DMS153 treated with DMSO at 0.1 percent for 48 hours (cell line): ENCODE data around the gene LILRA5.
"Not testable (repeated sequence)": the region's sequence is repeated elsewhere in the genome, so short reads cannot be mapped to it uniquely, and the experiment has no call there.

ENCODE experiments used
- DNase-seq: peaks from one replicate; lab custom pipeline; 2025; ENCODE audit not compliant: unreplicated experiment; lab: John Stamatoyannopoulos, UW

The LILRA5 gene

GRCh38 chr19:54312436-54313377, at the start of gene LILRA5:
Gene LILRA5 (minus strand): TSS chr19:54313166. CDS start chr19:54313019, 147 bp downstream.
- no peak for DNase-seq

GRCh38 chr19:54361680-54362422, 48.9 kb upstream of the LILRA5 start:
- DNase-seq = not testable (repeated sequence)

GRCh38 chr19:54359149-54359820, 46.3 kb upstream of the LILRA5 start:
- not testable (repeated sequence) for DNase-seq

GRCh38 chr19:54357381-54357780, 44.4 kb upstream of the LILRA5 start:
- DNase-seq = no peak

GRCh38 chr19:54356444-54357056, 43.6 kb upstream of the LILRA5 start:
- no peak for DNase-seq

DNA sequence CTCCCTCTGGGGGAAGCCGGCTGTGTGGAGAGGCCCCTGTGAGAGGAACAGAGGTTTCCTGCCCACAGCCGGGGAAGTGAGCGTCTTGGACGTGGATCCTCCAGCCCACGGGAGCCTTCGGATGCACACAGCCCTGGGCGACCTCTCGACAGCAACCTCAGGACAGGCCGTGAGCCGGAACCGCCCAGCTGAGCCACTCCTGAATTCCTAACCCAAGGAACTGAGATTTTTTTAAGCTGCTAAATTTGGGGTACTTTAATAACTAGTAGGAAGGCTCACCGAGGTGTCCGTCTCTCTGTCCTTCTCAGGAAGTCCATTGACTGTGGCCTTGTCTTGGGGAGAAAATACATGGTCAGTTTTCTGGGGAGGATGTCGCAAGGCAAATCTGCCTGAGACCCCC, 42.7 kb upstream of the LILRA5 start:
- DNase-seq = no peak

GRCh38 chr19:54354761-54355160, 41.8 kb upstream of the LILRA5 start:
- DNase-seq = no peak

- no peak for DNase-seq
Observed at GRCh38 chr19:54352546-54352945, 39.6 kb upstream of the LILRA5 start.

GRCh38 chr19:54352041-54352440, 39.1 kb upstream of the LILRA5 start:
- DNase-seq = no peak

- no peak for DNase-seq
Observed at GRCh38 chr19:54351474-54351873, 38.5 kb upstream of the LILRA5 start.

GRCh38 chr19:54345938-54346386, 33.0 kb upstream of the LILRA5 start:
- DNase-seq = no peak

GRCh38 chr19:54343868-54344267, 30.9 kb upstream of the LILRA5 start:
- no peak for DNase-seq

DNA sequence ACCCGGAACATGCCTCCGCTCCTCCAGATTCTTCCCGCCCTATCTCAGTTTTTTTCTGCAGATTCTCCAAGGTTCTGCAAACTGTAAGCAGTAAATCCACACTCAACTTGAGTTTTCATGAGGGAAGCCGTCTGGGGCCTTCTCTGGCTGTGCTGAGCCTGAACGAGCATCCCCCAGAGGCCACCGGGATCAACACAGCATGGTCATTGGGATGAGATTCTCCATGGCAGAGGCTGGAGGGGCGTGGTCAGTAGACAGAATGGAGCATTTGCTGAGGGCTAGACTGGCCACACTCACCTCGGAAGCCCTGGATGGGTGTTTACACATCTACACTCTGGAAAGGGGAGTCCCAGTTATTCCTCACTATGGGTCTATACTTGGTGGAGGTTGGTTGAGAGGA, 28.3 kb upstream of the LILRA5 start:
- no peak for DNase-seq

DNA sequence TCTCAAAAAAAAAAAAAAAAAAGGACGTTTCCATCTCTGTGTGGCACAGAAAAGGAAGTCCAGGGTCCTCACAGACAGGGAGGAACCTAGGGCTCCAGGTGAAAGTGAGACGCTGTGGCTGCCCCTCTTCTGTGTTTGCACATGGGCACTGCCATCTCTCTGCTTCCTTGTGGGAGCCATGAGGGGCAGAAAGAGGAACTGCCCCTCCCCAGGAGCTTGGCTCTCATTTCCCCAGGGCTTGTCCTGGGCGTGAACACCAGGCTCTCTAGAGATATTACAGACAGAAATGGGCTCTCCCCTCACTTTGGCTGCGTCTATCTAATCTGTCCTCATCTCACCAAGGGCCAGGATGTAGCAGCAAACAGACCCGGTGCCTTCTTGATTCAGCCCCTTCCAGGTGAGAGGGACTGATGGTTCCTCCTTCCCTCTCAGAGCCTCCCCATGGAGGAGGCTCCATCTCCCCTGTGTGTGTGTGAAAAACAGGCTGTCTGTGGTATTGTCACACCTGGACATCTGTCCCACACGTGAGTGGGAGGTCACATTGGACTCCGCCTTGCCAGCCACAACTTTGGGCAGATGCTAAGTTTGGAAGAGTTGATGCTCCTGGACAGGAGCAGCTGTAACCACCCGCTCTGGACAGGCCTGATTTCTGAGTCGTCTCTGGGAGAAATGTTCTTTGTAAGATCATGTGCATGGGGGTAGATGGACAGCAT, 26.8 kb upstream of the LILRA5 start:
- DNase-seq = no peak

DNA sequence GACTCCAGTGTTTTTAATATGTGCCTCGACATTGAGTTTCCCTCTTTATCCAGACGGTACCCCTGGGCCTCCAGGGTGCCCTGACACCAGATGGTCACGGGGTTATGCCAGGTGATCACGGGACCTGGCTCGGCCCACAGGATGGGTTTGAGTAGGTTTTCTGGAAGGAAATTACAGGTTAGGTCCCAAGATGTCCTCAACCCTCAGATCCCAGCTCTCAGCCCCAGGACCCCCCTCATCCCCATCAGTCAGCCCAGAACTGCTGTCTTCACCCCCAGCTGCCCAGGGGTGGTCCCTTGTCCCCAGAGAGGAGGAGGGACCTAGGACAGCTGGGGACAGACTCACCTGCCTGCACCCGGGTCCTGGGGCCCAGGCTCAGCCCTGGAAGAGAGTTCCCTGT, 25.6 kb upstream of the LILRA5 start:
- no peak for DNase-seq

DNA sequence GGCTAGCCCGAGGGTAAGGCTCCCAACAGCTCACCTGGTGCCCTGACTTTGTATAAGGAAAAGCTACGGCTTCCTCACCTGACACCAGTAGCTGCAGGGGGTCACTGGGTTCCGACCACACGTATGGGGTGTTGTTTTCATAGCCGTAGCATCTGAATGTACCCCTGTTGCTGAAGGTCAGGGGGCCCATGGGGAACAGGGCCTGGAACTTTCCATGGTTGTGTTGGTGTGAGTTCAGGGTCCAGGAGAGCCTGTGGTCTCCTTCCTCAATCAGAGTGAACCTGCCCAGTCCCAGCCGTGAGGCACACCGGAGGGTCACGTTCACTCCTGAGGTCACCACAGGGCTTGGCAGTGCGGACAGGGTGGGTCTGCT, 24.9 kb upstream of the LILRA5 start:
- DNase-seq = no peak

DNA sequence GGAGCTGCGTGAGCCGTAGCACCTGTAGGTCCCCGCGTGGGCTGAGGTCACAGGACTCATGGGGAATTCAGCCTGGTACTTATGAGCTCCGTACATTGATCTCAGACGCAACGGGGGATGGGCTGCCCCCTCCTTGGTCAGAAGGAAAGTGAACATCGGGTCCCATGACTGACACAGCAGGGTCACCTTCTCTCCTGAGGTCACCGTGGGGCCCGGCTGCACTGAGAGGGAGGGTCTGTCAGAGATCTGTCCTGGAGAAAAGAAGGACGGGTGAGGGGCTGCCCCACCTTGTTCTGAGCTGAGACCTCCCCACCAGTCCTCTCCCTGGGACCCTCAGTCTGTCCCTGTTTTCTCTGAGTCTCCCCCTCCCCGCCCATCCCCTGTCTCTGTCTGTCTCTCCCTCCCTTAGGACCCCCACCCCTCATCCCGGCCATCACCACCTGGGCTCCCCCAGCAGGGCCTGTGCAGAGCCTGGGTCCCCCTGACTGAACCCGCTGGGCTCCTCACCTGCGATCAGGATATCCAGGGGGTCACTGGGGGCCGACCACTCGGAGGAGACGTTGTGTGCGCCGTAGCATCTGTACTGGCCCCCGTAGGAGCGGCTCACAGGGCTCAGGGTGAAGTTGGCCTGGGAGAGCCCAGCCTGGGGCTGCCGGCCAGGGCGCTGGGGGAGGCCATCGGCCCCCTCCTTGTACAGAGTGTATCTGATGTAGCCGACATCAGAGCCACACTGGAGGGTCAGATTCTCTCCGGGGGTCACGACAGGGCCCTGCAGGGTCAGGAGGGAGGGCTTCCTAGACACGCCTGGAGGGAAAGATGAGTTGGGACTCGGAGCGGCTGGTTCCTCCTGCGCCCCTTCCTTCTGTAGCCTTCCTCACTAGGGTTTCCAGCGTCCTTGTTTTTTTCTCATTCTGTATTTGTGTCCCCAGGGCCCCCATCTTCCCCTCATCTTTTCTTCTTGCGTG, 24.2 kb upstream of the LILRA5 start:
- DNase-seq = no peak

DNA sequence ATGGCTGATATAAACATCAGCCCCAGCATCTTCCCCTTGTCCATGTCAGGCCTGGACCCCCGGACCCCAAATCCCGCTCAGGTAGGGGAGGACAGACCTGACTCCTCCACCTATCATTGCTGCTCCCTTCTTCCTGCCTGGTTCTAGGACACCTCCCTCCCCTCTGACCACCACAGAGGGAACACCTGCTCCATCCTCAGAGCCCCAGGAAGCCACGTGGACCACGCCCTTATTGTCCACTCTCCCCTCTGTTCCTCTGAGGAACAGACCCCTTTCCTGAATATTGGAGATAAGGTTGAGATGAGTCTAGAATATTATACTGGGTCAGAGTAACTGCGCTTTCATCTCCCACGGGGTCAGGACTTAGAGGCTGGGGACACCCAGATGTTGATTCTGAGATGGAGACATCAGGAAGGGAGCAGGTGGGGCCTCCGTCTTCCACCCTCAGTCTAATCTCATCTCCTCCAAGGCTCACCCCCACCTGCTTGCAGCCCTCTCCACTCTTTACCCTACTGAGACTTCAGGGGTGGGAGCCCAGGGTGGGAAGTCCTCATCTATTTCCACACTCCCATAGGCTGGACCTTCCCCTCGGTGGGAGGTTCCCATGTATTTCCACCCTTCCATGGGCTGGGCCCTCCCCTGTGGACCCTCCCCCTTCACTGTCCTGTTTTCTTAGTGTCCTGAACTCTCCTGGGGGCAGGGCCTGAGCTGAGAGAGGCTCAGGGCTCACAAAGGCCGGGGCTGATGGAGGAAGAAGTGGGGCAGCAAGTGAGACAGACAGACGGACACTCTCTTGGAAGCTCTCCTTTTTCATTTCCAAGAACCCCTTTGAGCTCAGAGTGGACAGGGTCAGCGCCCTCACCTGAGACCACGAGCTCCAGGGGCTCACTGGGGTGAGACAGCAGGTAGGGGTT, 23.3 kb upstream of the LILRA5 start:
- no peak for DNase-seq
